IMR-90 (cell line): ENCODE data around the gene SIGLEC11. TPM values are rescaled to one million over a fixed set of nuclear protein-coding genes. Genes with fewer than 3 reads are reported as not detected.

Experiments
- ATAC-seq: fragments of 200-7000 bp; cut with Tn5 transposase; 2 replicates; pipeline ENCODE4 v1.9.1; 2020; ENCODE audit warnings: low read depth, mild to moderate bottlenecking, moderate library complexity
- BruUV-seq: library from RNA; stranded (reverse); fragments of 400-500 nt; replicated peaks from 2 replicates; lab custom pipeline; 2021; lab: Mats Ljungman, UMichigan
- CTCF ChIA-PET: fragments of 300-600 bp; formaldehyde crosslinking; extraction: SDS; loops from one replicate; lab custom pipeline; 2021; ENCODE audit warnings: antibody characterized with exemption; lab: Yijun Ruan, JAX
- POLR2A ChIA-PET: fragments of 300-600 bp; sonication (Branson Sonifier 250); formaldehyde crosslinking; loops from one replicate; lab custom pipeline; 2022; ENCODE audit warnings: antibody characterized with exemption; ENCODE audit not compliant: unreplicated experiment; lab: Charles Lee
- DNase-seq: peaks from one replicate; pipeline ENCODE4 v3.0.0; 2013
- H2AFZ ChIP-seq: replicated peaks from 2 replicates; pipeline ENCODE3; 2013; ENCODE audit warnings: low read length, mild to moderate bottlenecking; ENCODE audit not compliant: poor library complexity
- H2AK5ac ChIP-seq: 2 replicates; pipeline ENCODE4 v1.6.1; 2013; ENCODE audit warnings: low read depth, low read length, inconsistent platforms
- H2AK9ac ChIP-seq: replicated peaks from 2 replicates; pipeline ENCODE3; 2013; ENCODE audit warnings: mild to moderate bottlenecking, low read depth, low read length, moderate library complexity; ENCODE audit not compliant: poor library complexity
- H2BK120ac ChIP-seq: 2 replicates; pipeline ENCODE4 v1.6.1; 2013; ENCODE audit warnings: low read depth, low read length, inconsistent platforms
- H2BK15ac ChIP-seq: 3 replicates; pipeline ENCODE4 v1.6.1; 2013; ENCODE audit warnings: low read depth, low read length, inconsistent platforms
- H2BK20ac ChIP-seq: 2 replicates; pipeline ENCODE4 v1.6.1; 2013; ENCODE audit warnings: low read depth, mild to moderate bottlenecking, inconsistent platforms, low read length, moderate library complexity
- H2BK5ac ChIP-seq: 2 replicates; pipeline ENCODE4 v1.6.1; 2013; ENCODE audit warnings: mild to moderate bottlenecking, low read depth, low read length, inconsistent platforms; ENCODE audit not compliant: poor library complexity, severe bottlenecking
- H3K14ac ChIP-seq: replicated peaks from 2 replicates; pipeline ENCODE4 v1.6.1; 2013; ENCODE audit warnings: low read depth, low read length, inconsistent platforms
- H3K18ac ChIP-seq: 2 replicates; pipeline ENCODE4 v1.6.1; 2013; ENCODE audit warnings: low read depth, low read length, control low read depth
- H3K23ac ChIP-seq: 2 replicates; pipeline ENCODE4 v1.6.1; 2013; ENCODE audit warnings: low read depth, low read length, inconsistent platforms
- H3K27ac ChIP-seq: 2 replicates; pipeline ENCODE4 v1.5.1; 2013; ENCODE audit warnings: mild to moderate bottlenecking, control low read depth, low read length; ENCODE audit not compliant: insufficient read depth
- H3K27me3 ChIP-seq: 2 replicates; pipeline ENCODE4 v1.6.1; 2013; ENCODE audit warnings: low read length; ENCODE audit not compliant: control insufficient read depth, insufficient read depth
- H3K36me3 ChIP-seq: 2 replicates; pipeline ENCODE4 v1.6.1; 2013; ENCODE audit warnings: low read length, mixed read lengths; ENCODE audit not compliant: control insufficient read depth, insufficient read depth
- H3K4ac ChIP-seq: 2 replicates; pipeline ENCODE4 v1.6.1; 2013; ENCODE audit warnings: low read depth, low read length, inconsistent platforms
- H3K4me1 ChIP-seq: 2 replicates; pipeline ENCODE4 v1.6.1; 2013; ENCODE audit warnings: low read length, mixed read lengths; ENCODE audit not compliant: control insufficient read depth, insufficient read depth
- H3K4me2 ChIP-seq: 2 replicates; pipeline ENCODE4 v1.6.1; 2013; ENCODE audit warnings: low read depth, mild to moderate bottlenecking, control low read depth, low read length, moderate library complexity
- H3K4me3 ChIP-seq: 2 replicates; pipeline ENCODE4 v1.5.1; 2013; ENCODE audit warnings: low read depth, mild to moderate bottlenecking, control low read depth, low read length, moderate library complexity; ENCODE audit not compliant: insufficient read depth
- H3K56ac ChIP-seq: 2 replicates; pipeline ENCODE4 v1.6.1; 2013; ENCODE audit warnings: low read length, inconsistent platforms; ENCODE audit not compliant: insufficient read depth; ENCODE audit errors: extremely low read depth
- H3K79me1 ChIP-seq, 2 experiments: 2 replicates each; pipeline ENCODE4 v1.6.1; 2013; ENCODE audit warnings: low read length in 2 of 2, inconsistent platforms in 1 of 2, low read depth in 1 of 2
- H3K9ac ChIP-seq: 2 replicates; pipeline ENCODE4 v1.6.1; 2013; ENCODE audit warnings: low read depth, low read length, control low read depth
- H3K9me1 ChIP-seq: 2 replicates; pipeline ENCODE4 v1.6.1; 2013; ENCODE audit warnings: low read length, inconsistent platforms; ENCODE audit not compliant: insufficient read depth
- H3K9me3 ChIP-seq: 2 replicates; pipeline ENCODE4 v1.6.1; 2013; ENCODE audit warnings: low read length; ENCODE audit not compliant: control insufficient read depth, insufficient read depth
- H4K20me1 ChIP-seq: 2 replicates; pipeline ENCODE4 v1.6.1; 2013; ENCODE audit warnings: low read length, inconsistent platforms; ENCODE audit not compliant: insufficient read depth
- H4K5ac ChIP-seq: 2 replicates; pipeline ENCODE4 v1.6.1; 2013; ENCODE audit warnings: mild to moderate bottlenecking, low read depth, low read length, control low read depth
- H4K8ac ChIP-seq, 2 experiments: 2 replicates each; pipeline ENCODE4 v1.6.1; 2013; ENCODE audit warnings: low read depth in 2 of 2, low read length in 2 of 2, control low read depth in 1 of 2, inconsistent platforms in 1 of 2
- H4K91ac ChIP-seq: 2 replicates; pipeline ENCODE4 v1.6.1; 2013; ENCODE audit warnings: low read depth, low read length, inconsistent platforms; ENCODE audit not compliant: insufficient read depth
- MAFK ChIP-seq: IDR thresholded peaks from 2 replicates; pipeline ENCODE4 v1.6.1; 2012; ENCODE audit warnings: low read depth, low read length, improper control_type of control experiment
- MXI1 ChIP-seq: IDR thresholded peaks from 2 replicates; pipeline ENCODE4 v1.6.1; 2012; ENCODE audit warnings: low read depth, mild to moderate bottlenecking, low read length, moderate library complexity, borderline replicate concordance
- POLR2A ChIP-seq: IDR thresholded peaks from 2 replicates; pipeline ENCODE4 v1.6.1; 2012; ENCODE audit warnings: mild to moderate bottlenecking, low read depth, low read length
- RAD21 ChIP-seq: IDR thresholded peaks from 2 replicates; pipeline ENCODE4 v1.6.1; 2012; ENCODE audit warnings: low read length, improper control_type of control experiment
- RCOR1 ChIP-seq: IDR thresholded peaks from 2 replicates; pipeline ENCODE4 v1.6.1; 2012; ENCODE audit warnings: mild to moderate bottlenecking, low read length, improper control_type of control experiment; ENCODE audit not compliant: insufficient replicate concordance
- SMC3 ChIP-seq: fragments of 150-350 bp; IDR thresholded peaks from 2 replicates; pipeline ENCODE4 v1.6.1; 2016; ENCODE audit warnings: low read depth, mild to moderate bottlenecking, antibody characterized with exemption, low read length, moderate library complexity
- WGBS, 2 experiments: methylation state at CpG; one replicate each; pipeline versions ENCODE4 v1.1.5 to v1.1.7; 2013; ENCODE audit warnings: missing lambda C conversion rate in 2 of 2; ENCODE audit not compliant: insufficient read length in 1 of 2; ENCODE audit errors: extremely low coverage in 2 of 2; 5-methylcytosine and 5-hydroxymethylcytosine counted together
- dilution Hi-C: fragments of 300-500 bp; cut with HindIII; formaldehyde crosslinking; loops from one replicate; pipeline ENCODE4 v1.14.3; 2018; ENCODE audit warnings: low sequenced_read_pairs; ENCODE audit not compliant: unreplicated experiment
- in situ Hi-C: fragments of 300-500 bp; cut with MboI; formaldehyde crosslinking; loops from 3 replicates; pipeline ENCODE4 v1.14.3; 2019; ENCODE audit warnings: low sequenced_read_pairs, inconsistent platforms, mixed read lengths
- intact Hi-C: fragments of 100-400 bp; cut with micrococcal nuclease; formaldehyde crosslinking; loops from 2 replicates; pipeline ENCODE4 v1.10.0; 2022
- polyA plus RNA-seq, 3 experiments: library from polyadenylated mRNA; depleted of rRNA; stranded (reverse); fragments of >200 nt; gene quantifications; 2 replicates each; pipeline ENCODE4 v1.2.3, GENCODE V29; 2012; ENCODE audit warnings: low replicate concordance in 1 of 3
- total RNA-seq: library from RNA; depleted of rRNA; stranded (reverse); fragments of >200 nt; gene quantifications from 2 replicates; pipeline ENCODE4 v1.2.3, GENCODE V29; 2012

The SIGLEC11 gene
- total and polyA plus RNA-seq, 2 of the 4 experiments (the other 2 are of a cell fraction), result not detected

- no peaks in the 10 kb centered on the region; the same call in 1 of the 2 replicates for H4K20me1 ChIP-seq
- H3K14ac ChIP-seq, result no peak overlapping the region
- POLR2A ChIA-PET, result no interaction called here
- H3K27me3 ChIP-seq, result no peaks in the 10 kb centered on the region
- H4K8ac ChIP-seq, result no peak overlapping the region
- in situ Hi-C loops, result no loop called here
- no peaks in the 10 kb centered on the region for H3K4me1 ChIP-seq
- H4K91ac ChIP-seq, result no peak overlapping the region
- no peak overlapping the region for H3K4ac ChIP-seq
- no peak overlapping the region for H3K9ac ChIP-seq
- H3K9me3 ChIP-seq, result no peaks in the 10 kb centered on the region
- H3K9me1 ChIP-seq, result peaks cover 3% of the 10 kb centered on the region; the same call in 1 of the 2 replicates
- DNase-seq, result no peak
- CTCF ChIA-PET, result no interaction called here
- H2BK15ac ChIP-seq, result no peak overlapping the region
- no peaks in the 10 kb centered on the region for H3K79me1 ChIP-seq
- H2BK20ac ChIP-seq, result no peak overlapping the region
- no peak overlapping the region for H2BK5ac ChIP-seq
- no peak overlapping the region for H3K27ac ChIP-seq
- H3K23ac ChIP-seq, result no peak overlapping the region
- 86% methylated on average over 7 of the region's 13 CpGs; no CpG with 5 or more reads in 1 of the 2 experiments for WGBS, 2 experiments
- no peak for ATAC-seq
- no peak overlapping the region for H3K18ac ChIP-seq
- H2BK120ac ChIP-seq, result no peak overlapping the region
- dilution Hi-C loops, result no loop called here
- TF ChIP-seq POLR2A (no peak), MXI1 (no peak), RAD21 (no peak), RCOR1 (no peak), SMC3 (no peak), MAFK (no peak)
- H2AK9ac ChIP-seq, result no peak overlapping the region
- no peak overlapping the region for H2AFZ ChIP-seq
- BruUV-seq, result no TSS peak
- H4K5ac ChIP-seq, result no peak overlapping the region
- no peak overlapping the region for H3K4me2 ChIP-seq
- no peak overlapping the region for H3K56ac ChIP-seq
- intact Hi-C loops, result no loop called here
- no peak overlapping the region for H2AK5ac ChIP-seq
- peaks cover 20% of the 10 kb centered on the region for H3K36me3 ChIP-seq
- no peak overlapping the region for H3K4me3 ChIP-seq
These were observed 16.1 kb upstream of the SIGLEC11 start for GRCh38 chr19:49977076-49977475.
